Measurements from ENCODE around the gene GPHA2. TPM values are rescaled to one million over a fixed set of nuclear protein-coding genes. Genes with fewer than 3 reads are reported as not detected.

Gene GPHA2
- total RNA-seq, 1 donor from 2014 or later = 0.33 TPM

GRCh38 chr11:64930340-64930739 lies 5.4 kb downstream of the GPHA2 start:
- POLR2A ChIA-PET = no interaction called here
- no peak overlapping the region for H3K27ac Mint-ChIP-seq
- CTCF ChIA-PET = no interaction called here

DNA sequence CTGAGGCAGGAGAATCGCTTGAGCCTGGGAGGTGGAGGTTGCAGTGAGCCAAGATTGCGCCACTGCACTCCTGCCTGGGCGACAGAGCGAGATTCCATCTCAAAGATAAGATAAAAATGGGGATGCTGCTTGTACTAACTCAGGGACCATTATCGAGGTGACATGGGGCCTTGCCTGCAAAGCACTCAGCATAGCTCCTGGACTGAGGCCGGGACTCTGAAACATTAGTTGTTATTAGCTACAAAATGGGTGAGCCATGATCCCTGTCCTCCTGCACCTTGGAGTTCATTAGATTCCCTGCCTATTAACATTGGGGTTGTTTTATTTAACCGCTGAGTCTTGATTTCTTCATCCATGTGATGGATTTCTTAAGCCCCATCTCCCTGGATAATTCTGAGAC lies 6.1 kb downstream of the GPHA2 start:
- Mint-ChIP-seq H3K4me3 (no peak overlapping the region), H3K4me1 (peaks cover 8% of the 10 kb centered on the region), H3K27ac (no peak overlapping the region), H3K36me3 (ENCODE audit: low read depth) (peaks cover 63% of the 10 kb centered on the region), H3K9me3 (no peaks in the 10 kb centered on the region), H3K27me3 (no peaks in the 10 kb centered on the region)
- TF ChIP-seq, protein P1, sequence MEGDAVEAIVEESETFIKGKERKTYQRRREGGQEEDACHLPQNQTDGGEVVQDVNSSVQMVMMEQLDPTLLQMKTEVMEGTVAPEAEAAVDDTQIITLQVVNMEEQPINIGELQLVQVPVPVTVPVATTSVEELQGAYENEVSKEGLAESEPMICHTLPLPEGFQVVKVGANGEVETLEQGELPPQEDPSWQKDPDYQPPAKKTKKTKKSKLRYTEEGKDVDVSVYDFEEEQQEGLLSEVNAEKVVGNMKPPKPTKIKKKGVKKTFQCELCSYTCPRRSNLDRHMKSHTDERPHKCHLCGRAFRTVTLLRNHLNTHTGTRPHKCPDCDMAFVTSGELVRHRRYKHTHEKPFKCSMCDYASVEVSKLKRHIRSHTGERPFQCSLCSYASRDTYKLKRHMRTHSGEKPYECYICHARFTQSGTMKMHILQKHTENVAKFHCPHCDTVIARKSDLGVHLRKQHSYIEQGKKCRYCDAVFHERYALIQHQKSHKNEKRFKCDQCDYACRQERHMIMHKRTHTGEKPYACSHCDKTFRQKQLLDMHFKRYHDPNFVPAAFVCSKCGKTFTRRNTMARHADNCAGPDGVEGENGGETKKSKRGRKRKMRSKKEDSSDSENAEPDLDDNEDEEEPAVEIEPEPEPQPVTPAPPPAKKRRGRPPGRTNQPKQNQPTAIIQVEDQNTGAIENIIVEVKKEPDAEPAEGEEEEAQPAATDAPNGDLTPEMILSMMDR (IDR thresholded peaks at IDR 0.05) = no peak
- DNase-seq (no peak), ATAC-seq (ENCODE audit: low read depth) (no peak)
- ChIA-PET CTCF (no interaction called here), POLR2A (interaction anchor here (0.6 kb wide), 1 partner anchor 39 kb away, joined by 3 read pairs; no protein-coding TSS in a partner anchor)
- intact Hi-C loops (cut with micrococcal nuclease) = no loop called here

More at GRCh38 chr11:64930340-64930739, 5.4 kb downstream of the GPHA2 start:
- no peaks in the 10 kb centered on the region for H3K9me3 Mint-ChIP-seq
- intact Hi-C loops (cut with micrococcal nuclease) = no loop called here
- TF ChIP-seq, protein P1 (IDR thresholded peaks at IDR 0.05) = no peak
- peaks cover 69% of the 10 kb centered on the region for H3K36me3 Mint-ChIP-seq (ENCODE audit: low read depth)
- peaks cover 3% of the 10 kb centered on the region for H3K4me1 Mint-ChIP-seq
- ATAC-seq (ENCODE audit: low read depth) = no peak
- no peak overlapping the region for H3K4me3 Mint-ChIP-seq
- H3K27me3 Mint-ChIP-seq = no peaks in the 10 kb centered on the region
- DNase-seq = no peak

DNA sequence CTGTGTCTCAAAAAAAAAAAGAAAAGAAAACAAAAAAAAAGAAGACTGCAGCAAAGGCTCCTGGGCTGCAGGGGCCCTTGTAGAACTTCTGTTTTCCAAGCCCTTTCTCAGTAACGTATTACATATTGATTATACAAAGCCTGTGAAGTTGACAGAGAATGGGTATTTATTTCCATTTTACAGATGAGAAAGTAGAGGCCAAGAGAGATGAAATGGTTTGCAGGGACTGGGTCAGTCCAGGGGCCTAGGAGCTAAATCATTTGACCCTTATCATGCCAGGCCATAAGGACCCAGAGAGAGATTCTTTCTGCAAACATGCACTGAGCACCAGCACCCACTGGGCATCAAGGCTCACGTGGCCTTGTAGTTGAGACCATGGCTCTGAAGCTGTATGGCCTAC lies 6.7 kb downstream of the GPHA2 start:
- intact Hi-C loops (cut with micrococcal nuclease) = no loop called here
- Mint-ChIP-seq H3K27ac (no peak overlapping the region), H3K27me3 (no peaks in the 10 kb centered on the region), H3K9me3 (no peaks in the 10 kb centered on the region), H3K4me3 (no peak overlapping the region), H3K4me1 (peaks cover 13% of the 10 kb centered on the region), H3K36me3 (ENCODE audit: low read depth) (peaks cover 58% of the 10 kb centered on the region)
- CTCF ChIA-PET = no interaction called here
- ATAC-seq (ENCODE audit: low read depth) (no peak), DNase-seq (no peak)
- TF ChIP-seq, protein P1 (IDR thresholded peaks at IDR 0.05) = no peak
- POLR2A ChIA-PET = no interaction called here

- Mint-ChIP-seq H3K4me1 (peaks cover 18% of the 10 kb centered on the region), H3K36me3 (ENCODE audit: low read depth) (peaks cover 40% of the 10 kb centered on the region), H3K27me3 (no peaks in the 10 kb centered on the region), H3K27ac (no peak overlapping the region), H3K4me3 (peak overlapping the region; percentile 41), H3K9me3 (no peaks in the 10 kb centered on the region)
- intact Hi-C loops (cut with micrococcal nuclease) = no loop called here
- DNase-seq (no peak), ATAC-seq (ENCODE audit: low read depth) (no peak)
- CTCF ChIA-PET = no interaction called here
- POLR2A ChIA-PET = no interaction called here
- TF ChIP-seq, protein P1 (IDR thresholded peaks at IDR 0.05) = no peak
Measured at GRCh38 chr11:64926689-64927088, 9.0 kb downstream of the GPHA2 start.

- TF ChIP-seq, protein P1 (IDR thresholded peaks at IDR 0.05) = no peak
- H3K9me3 Mint-ChIP-seq = no peaks in the 10 kb centered on the region
- peaks cover 18% of the 10 kb centered on the region for H3K4me1 Mint-ChIP-seq
- H3K27me3 Mint-ChIP-seq = no peaks in the 10 kb centered on the region
- H3K27ac Mint-ChIP-seq = no peak overlapping the region
- CTCF ChIA-PET = interaction anchor here (1.1 kb wide), 1 partner anchor 89 kb away, joined by 4 read pairs; the partner anchor contains the start of gene ARL2
- intact Hi-C loops (cut with micrococcal nuclease) = no loop called here
- H3K36me3 Mint-ChIP-seq (ENCODE audit: low read depth) = peaks cover 32% of the 10 kb centered on the region
- no peak for ATAC-seq (ENCODE audit: low read depth)
- POLR2A ChIA-PET = interaction anchor here (1.4 to 1.9 kb wide), 3 partner anchors 61 to 209 kb away, joined by 3 to 6 read pairs (median 5); partner anchors contain the start of gene ARL2
- peak overlapping the region; percentile 93 for H3K4me3 Mint-ChIP-seq
- no peak for DNase-seq
Measured at GRCh38 chr11:64925536-64926436, 9.9 kb downstream of the GPHA2 start.
